ENCODE measurements around the gene SYNPO. TPM values are rescaled to one million over a fixed set of nuclear protein-coding genes. Genes with fewer than 3 reads are reported as not detected.

The SYNPO gene
- total RNA-seq, 1 donor from 2014 or later = 73.9 TPM

DNA sequence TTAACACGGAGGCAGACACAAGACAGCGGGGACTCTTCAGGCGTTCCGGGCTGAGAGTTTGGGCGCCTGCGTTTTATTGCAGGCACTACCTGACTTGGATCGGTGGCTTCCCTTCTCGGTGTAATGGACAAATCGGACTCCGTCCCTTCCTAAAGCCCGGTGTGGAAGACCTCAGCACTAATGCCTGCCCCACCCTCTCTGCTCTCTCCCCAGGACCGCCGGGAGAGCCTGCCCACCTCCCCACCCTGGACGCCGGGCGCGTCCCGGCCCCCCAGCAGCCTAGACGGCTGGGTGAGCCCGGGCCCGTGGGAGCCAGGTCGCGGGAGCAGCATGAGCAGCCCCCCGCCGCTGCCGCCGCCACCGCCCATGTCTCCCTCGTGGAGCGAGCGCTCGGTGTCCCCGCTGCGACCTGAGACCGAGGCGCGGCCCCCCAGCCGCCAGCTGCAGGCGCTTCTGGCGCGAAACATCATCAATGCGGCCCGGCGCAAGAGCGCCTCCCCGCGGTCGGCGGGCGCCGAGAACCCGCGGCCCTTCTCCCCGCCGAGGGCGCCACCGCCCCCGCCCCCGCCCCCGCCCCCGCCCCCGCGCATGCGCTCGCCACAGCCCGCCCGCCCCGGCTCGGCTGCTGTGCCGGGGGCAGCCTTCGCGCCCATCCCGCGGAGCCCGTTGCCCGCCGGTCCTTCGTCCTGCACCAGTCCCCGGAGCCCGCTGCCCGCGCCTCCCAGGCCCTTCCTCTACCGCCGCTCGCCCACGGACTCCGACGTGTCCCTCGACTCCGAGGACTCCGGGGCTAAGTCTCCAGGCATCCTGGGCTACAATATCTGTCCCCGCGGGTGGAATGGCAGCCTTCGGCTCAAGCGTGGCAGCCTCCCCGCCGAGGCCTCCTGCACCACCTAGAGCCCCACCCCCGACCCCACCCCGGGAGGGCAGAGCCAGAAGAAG lies 16.0 kb downstream of the SYNPO start:
- peak; percentile 76 for DNase-seq (ENCODE audit: low spot score)

DNA sequence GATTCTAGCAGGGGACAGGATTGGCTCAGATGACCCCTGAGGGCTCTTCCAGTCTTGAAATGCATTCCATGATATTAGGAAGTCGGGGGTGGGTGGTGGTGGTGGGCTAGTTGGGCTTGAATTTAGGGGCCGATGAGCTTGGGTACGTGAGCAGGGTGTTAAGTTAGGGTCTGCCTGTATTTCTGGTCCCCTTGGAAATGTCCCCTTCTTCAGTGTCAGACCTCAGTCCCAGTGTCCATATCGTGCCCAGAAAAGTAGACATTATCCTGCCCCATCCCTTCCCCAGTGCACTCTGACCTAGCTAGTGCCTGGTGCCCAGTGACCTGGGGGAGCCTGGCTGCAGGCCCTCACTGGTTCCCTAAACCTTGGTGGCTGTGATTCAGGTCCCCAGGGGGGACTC lies 17.7 kb downstream of the SYNPO start:
- no peak for DNase-seq (ENCODE audit: low spot score)

DNA sequence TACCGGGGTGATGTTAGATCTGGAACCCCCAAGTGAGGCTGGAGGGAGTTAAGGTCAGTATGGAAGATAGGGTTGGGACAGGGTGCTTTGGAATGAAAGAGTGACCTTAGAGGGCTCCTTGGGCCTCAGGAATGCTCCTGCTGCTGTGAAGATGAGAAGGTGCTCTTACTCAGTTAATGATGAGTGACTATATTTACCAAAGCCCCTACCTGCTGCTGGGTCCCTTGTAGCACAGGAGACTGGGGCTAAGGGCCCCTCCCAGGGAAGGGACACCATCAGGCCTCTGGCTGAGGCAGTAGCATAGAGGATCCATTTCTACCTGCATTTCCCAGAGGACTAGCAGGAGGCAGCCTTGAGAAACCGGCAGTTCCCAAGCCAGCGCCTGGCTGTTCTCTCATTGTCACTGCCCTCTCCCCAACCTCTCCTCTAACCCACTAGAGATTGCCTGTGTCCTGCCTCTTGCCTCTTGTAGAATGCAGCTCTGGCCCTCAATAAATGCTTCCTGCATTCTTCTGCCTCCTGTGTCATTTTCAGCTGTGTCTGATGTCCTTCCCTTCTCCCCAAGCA lies 18.3 kb downstream of the SYNPO start:
- DNase-seq (ENCODE audit: low spot score) = peak; percentile 27

DNA sequence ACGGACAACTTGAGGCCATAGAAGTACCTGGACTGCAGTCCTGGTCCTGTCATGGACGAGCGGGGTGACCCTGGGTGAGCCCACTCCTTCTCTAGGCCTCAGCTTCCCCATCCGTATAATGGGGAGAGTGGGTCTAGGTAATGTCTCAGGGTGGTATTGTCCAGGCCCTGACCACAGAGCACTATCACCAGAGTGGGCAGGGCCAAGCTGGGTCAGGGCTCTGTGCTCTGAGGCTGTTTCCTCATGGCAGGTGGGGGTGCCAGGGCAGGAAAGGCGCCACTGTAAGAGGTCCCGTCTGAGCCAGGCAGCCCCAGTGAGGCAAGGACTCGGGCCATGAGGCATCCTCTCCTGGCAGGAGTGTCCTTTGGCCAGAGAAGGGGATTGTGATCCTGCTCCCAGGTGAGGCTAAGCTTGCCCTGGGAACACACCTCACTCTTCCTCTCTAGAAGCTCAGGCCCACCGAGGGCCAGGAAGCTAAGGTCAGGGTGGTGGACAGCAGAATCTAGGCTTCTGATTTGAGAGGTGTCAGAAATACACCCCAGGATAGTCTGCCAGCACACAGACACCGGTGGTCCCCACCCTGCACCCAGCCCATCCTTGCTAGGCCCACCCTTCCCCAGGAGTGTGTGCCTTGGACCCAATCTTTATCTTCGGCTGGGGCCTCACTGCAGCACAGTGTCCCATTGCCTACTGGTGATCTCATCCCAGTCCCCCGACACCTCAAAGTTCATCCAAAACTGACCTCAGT lies 19.1 kb downstream of the SYNPO start:
- DNase-seq (ENCODE audit: low spot score) = peak; percentile 41

DNA sequence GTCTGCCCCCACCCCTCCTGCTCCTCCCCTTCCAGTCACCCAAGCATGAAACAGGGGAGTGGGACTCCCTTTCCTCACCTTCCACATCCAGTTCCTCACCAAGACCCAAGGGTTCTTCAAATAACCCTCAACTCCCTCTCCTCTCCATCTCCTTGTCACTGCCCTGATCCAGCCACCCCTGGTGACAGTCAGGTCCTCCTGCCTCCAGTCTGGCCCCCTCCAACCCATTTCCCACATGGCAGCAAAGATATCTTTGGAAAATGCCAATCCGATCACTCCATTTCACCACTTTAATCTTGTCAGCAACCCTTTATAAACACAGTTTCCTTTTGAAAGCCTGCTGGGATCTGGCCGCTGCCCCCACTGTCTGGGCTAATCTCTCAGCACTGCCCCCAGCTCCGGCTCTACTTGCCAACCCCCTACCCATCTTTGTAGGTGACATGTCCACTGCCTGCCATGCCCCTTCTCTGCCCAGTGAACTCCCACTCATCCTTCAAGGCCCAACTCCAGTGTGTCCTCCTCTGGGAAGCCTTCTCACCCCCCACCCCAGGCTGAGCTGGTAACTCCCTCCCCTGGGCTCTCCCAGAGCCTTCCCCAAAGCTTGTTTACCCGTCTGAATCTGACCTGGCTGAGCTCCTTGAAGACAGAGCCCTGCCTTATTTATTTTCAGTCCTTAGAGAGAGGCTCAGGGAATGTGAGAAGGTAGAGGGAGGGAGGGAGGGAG lies 19.8 kb downstream of the SYNPO start:
- peak; percentile 43 for DNase-seq (ENCODE audit: low spot score)

DNA sequence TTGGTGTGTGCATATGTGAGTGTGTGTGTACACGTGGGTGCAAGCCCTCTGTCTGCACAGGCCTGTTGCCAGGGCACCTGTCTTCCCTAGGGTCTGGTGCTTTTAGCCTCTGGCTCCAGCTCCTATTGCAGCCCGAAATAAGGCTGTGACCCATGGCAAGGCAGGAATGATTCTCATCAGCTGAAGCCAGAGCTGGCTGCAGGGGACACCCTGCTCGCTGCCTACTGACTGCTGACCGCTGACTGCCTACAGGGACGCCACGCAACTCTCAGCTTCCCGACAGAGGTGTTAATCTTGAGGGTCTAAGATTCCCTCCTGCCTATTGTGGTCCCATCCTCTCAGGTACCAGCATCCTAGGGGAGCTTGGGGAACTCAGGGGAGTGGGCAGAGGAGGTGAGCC lies 20.6 kb downstream of the SYNPO start, which contains the start of gene MYOZ3:
Gene MYOZ3 (plus strand): TSS at position 166 of the 400 bp plus-strand sequence. CDS start 1,691 bp downstream, outside the sequence.
- peak; percentile 37 for DNase-seq (ENCODE audit: low spot score)

DNA sequence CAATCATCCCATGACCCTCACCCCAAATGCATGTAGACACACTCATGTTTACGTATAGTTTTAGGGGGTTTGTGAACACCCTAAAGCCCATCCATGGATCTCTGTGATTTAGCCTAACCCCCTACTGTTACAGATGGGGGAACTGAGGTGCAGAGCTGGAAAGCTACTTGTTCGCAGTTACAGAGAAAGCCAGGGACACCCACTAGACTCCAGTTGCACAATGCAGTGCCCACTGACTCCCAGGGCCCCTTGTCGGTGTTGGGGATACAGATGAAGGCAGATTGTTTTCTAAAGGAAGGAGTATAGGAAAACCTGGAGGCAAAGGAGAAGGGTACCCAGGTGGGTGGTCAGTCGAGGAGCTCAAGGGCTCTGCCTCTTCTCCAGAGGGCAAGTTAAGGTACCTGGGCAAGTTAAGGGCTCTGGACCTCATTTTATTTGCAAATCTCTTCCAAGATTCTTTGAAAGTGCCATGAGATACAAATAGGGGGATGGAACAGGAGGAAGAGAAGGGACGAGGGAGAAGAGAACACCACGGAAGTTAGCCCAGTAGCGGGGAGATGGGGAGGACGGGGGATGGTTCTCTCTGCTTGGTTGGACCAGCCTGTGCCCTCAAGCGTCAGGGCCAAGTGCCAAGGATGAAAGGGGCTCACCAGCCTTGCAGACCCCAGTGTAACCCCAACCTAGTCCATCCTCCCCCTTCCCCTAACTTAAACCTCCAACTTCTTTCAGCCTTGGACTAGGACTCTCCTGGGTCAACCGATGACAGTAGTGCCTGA lies 21.5 kb downstream of the SYNPO start:
- DNase-seq (ENCODE audit: low spot score) = peak; percentile 38

DNA sequence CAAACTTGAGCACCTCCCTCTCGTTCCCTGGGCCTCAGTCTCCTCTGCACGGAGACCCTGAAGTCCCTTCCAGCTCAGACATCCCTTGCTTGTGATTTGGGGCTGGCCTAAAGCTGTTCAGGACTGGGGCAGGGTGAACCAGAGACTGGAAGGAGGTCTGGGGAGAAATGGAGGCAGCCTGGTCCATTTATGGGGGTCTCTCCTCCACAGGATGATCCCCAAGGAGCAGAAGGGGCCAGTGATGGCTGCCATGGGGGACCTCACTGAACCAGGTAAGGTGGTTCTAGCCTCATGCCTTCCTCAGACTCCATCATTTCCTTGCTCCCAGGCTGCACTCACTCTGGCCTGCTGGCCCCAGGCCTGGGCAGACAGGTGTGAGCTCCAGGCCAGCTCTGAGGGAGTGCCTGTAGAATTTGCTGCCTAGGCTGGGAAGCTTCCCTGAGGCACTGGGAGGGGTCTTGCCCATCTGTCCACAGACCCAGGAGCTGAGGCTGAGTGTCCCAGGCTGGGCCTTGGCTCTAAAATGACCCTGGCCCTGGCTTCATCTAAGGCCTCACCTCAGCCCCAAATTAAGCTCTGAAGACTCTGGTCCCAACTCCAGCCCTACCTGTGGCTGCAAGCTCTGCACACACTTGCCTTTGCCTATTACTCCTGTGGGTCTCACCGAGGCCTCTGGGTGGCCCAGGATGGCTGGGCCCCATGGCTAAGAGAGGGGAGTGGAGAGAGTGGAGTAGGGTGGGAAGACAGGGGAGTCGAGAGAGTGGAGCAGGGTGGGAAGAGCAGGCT lies 22.5 kb downstream of the SYNPO start:
- DNase-seq (ENCODE audit: low spot score) = no peak

DNA sequence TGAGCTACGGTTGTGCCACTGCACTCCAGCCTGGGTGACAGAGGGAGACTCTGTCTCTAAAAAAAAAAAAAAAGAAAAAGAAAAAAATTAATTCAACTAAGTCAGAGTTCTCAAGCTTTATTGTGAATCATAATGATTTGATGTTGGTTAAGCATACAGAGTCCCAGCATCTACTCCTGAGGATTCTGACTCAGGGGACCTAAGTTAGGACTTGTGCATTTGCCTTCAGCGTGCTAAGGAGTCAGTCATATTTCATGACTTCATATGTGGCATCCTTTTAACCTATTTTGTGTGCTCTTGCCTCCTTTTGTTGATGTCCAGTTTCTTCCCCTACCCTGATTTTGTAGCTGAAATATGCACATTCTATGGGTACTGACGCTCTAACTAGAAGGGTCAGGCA lies 23.5 kb downstream of the SYNPO start:
- DNase-seq (ENCODE audit: low spot score) = no peak

DNA sequence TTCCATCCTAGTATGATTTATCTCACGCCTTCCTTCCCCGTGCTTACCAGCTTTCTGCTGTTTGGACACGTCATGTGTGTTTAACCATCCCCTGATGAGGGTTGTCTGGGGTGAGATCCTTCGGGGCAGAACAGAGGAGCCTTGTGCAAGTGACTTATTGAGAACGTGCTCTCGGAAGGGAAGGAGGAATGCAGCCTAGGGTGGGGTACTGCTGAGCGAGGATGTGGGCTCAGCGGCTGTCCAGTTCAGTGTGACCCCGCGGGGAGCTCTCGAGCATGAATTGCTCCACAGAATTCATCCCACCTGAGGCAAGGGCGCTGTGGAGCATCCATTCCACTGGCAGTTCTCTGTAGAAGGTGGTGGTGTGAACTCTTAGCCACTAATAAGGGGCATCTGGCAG lies 24.6 kb downstream of the SYNPO start:
- no peak for DNase-seq (ENCODE audit: low spot score)

DNA sequence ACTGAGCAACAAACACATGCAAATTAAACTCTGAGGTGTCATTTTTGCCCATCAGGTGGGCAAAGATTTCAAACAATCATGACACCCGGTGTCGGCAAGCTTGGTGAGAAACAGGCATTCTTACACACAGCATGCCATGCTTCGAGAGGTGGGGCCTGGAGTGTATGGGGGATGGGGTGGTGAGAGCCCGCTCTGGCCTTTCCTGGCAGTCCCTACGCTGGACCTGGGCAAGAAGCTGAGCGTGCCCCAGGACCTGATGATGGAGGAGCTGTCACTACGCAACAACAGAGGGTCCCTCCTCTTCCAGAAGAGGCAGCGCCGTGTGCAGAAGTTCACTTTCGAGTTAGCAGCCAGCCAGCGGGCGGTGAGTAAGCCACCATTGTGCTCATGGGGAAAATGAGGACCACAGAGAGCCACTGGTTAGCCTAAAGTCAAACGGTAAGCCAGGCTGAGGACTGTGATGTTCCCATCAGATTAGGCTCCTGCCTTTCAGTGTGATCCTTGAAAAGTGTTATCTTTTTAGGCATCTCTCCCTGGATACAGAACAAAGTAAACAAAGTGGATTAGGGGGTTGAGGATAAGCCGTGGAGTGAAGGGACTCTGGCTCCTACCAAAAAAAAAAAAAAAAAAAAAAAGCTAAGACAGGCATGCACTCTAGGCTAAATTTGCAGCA lies 30.0 kb downstream of the SYNPO start:
- peak; percentile 41 for DNase-seq (ENCODE audit: low spot score)

DNA sequence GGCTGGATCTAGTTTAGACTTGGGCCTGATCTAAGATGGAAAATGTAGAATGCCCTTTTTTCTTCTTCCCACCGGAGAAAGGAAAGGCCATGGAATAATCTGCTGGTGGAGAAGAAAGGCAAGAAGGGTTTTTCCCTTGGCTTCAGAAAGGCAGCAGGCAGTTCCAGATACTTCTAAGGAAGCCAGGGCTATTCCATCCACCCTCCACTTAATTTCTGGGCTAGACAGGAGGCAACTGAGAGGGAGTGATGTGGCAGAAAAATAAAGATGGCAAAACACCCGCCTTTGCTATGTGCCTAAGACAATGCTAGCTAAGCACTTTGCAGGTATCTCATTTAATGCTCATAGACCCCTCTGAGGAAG lies 30.5 kb downstream of the SYNPO start:
- peak; percentile 27 for DNase-seq (ENCODE audit: low spot score)

DNA sequence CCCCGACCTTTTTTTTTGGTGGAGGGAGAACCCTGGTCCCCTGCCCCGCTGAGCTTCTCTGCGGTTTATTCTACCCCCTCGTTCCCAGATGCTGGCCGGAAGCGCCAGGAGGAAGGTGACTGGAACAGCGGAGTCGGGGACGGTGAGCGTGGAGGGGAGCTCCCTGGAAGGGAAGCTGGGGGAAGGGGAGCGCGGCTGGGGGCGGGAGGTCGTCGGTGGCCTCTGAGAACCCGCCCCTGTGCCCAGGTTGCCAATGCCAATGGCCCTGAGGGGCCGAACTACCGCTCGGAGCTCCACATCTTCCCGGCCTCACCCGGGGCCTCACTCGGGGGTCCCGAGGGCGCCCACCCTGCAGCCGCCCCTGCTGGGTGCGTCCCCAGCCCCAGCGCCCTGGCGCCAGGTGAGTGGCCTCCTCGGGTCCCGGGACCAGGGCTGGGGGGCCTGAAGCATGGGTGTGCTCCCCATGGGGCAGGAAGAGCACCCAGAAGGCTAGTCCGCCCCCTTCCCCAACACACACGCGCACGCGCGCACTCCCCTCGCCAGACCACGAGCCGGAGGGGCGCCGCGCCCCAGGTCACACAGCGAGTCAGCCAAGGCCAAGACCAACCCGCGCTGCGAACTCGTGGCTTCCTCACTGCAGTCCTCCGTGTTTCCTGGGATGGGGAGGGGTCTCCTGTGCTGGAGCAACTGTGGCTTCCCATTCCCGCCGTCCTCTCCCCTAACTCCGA lies 31.2 kb downstream of the SYNPO start:
- DNase-seq (ENCODE audit: low spot score) = no peak

DNA sequence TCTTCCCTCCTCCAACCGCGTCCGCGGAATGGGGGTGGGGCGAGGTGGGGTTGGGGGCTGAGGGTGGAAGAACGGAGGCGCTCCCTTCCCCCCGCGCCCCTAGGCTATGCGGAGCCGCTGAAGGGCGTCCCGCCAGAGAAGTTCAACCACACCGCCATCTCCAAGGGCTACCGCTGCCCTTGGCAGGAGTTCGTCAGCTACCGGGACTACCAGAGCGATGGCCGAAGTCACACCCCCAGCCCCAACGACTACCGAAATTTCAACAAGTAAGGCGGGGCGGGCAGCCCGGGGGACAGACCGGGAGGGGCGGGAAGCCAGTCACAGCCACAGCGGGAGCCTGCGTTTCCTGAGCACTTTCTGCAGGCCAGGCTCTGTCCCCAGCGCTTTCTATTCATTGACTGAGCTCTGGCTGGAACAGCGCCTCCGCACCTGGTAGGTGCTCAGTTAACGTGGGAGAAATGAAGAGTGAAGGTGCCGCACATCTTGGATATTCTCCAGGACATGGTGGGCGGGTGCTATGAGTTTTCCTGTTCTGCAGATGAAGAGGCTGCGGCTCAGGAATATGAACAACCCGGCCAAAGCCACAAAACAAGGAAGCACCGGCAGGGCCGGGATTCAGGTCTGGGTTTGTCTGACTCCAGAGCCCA lies 31.9 kb downstream of the SYNPO start:
- DNase-seq (ENCODE audit: low spot score) = no peak

DNA sequence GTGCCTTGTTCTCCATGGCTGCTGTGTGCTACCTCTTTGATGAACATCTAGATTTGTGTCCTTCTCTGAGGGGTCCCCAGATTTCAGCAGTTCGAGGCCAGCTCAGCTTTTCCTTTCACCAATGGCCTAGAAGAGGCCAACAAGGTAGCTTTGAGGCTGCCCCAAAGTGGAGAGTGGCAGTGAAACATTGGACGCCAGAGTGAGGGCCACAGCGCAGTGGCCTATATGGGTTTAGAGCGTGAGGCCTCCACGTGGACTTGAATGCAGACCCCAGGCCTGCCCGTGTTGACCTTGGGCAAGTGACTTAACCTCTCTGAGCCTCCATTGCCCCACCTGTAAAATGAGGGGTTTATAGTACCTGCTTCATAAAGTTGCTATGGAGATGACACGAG lies 32.4 kb downstream of the SYNPO start:
- DNase-seq (ENCODE audit: low spot score) = no peak

DNA sequence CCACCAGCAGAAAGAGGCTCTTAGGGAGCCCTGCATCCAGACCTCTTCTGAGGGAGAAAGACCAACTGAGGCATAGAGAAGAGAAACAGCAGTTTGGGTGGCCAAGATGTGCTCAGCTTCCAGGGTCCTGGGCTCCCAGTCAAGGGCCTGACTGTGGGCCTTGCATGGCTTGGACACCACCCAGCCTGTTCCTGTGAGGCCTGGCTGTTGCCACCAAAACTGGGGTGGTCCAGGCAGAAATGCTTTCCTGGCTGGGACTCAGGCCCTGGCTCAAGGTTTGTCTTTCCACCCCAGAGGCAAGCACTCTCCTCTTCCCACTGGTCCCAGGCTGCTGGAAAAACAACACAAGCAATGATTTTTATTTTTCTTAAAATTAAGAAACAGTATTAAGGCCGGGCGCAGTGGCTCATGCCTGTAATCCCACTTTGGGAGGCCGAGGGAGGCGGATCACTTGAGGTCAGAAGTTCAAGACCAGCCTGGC lies 33.9 kb downstream of the SYNPO start:
- DNase-seq (ENCODE audit: low spot score) = no peak

DNA sequence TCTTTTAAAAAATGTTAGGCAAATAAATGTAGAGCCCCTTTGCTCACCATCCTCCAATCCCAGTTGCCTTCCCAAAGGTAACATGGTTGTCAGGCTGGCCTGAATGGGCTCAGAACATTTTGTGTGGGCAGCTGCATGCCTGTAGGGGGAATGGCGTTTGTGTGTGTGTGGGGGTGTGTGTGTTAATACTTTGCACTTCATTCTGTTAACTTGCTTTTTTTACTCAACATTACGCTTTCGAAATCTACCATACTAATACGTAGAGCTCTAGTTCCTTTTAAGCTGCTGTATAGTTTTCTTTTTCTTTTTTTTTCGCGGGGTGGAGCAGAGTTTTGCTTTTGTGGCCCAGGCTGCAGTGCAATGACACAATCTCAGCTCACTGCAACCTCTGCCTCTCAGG lies 34.6 kb downstream of the SYNPO start:
- no peak for DNase-seq (ENCODE audit: low spot score)

DNA sequence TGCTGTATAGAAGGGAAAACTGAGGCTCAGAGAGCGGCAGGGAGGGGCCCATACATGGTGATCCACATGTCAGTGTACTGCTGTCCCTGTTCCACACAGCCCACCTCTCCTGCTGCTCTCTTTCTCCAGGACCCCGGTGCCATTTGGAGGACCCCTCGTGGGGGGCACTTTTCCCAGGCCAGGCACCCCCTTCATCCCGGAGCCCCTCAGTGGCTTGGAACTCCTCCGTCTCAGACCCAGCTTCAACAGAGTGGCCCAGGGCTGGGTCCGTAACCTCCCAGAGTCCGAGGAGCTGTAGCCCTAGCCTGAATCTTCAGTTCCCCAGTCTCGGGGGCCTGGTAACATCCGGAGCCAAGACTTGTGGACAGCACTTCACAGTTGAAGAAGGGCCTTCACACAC lies 36.1 kb downstream of the SYNPO start:
- no peak for DNase-seq (ENCODE audit: low spot score)

Measured in ureter (tissue), 1 donor.